Measurements from ENCODE around the gene PIK3C2A.

PIK3C2A gene

DNA sequence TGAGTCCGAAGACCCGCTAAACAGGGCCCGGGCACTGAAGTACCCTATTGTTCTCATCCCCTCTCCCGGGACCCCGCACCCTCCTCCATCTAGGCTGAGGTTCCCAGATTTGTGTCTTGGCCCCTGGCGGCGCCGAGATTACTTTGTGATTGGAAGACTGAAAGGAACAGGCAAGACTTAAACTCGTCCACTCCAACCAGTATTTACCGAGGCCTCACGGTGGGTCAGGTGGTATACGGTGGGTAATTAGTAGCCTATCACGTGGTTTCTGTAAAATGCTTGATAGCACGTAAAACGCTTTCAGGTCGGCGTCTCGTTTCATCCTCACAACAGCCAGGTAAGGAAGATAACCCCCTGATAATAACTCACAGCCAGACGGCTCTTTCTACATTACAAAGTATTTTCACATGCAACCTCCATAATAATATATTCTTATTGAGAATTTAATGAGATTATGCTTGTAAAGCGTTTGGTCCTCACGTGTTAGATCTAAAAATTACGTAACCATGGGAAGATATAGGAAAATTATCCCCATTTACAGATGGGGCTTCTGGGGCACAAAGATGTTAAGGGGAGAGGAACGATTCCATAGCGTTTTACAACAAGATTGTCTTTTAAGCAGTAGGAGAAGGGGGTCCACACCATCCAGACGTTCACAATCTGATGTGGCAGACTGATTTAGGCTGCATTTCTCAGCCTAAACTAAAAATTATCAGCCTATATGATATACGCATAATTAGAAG is 642 bp upstream of the PIK3C2A start:
- DNase-seq (ENCODE audit: low read depth) = peak; percentile 74
- H3K4me1 ChIP-seq (ENCODE audit: control insufficient read depth, insufficient read depth, low read length) = peaks cover 27% of the 10 kb centered on the region

DNA sequence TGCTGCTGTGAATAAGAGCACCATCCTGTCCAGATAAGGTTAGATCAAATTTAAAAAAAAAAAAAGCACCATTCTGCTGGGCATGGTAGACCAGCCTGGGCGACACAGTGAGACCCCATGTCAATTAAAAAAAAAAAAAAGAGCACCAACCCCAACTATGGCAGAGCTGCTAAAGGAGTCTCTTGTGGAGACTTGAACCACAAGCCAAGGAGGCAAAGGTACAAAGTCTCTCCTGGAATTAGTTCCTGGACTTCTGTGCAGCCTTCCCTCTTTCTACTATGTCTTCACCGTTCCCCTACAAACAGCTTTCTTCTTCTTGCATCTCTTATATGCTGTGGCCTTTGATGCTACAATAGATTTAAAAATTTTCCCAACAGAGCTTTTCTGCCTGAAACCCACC is 1.3 kb downstream of the PIK3C2A start:
- Histone ChIP-seq H3K27me3 (replicated peaks; ENCODE audit: control insufficient read depth, insufficient read depth, low read length) (no peaks in the 10 kb centered on the region), H3K9me3 (ENCODE audit: control insufficient read depth, low read length) (no peaks in the 10 kb centered on the region), H3K9ac (ENCODE audit: low read length) (peak overlapping the region; percentile 96), H3K36me3 (ENCODE audit: control insufficient read depth, insufficient read depth, low read length, severe bottlenecking) (peaks cover 18% of the 10 kb centered on the region), H3K4me1 (ENCODE audit: control insufficient read depth, insufficient read depth, low read length) (peaks cover 30% of the 10 kb centered on the region), H3K4me3 (ENCODE audit: low read length) (peak overlapping the region; percentile 99)
- DNase-seq (ENCODE audit: low read depth) = peak; percentile 12

More for the DNA sequence above, 642 bp upstream of the PIK3C2A start:
- H3K9me3 ChIP-seq (ENCODE audit: control insufficient read depth, low read length) = no peaks in the 10 kb centered on the region
- peak overlapping the region; percentile 99 for H3K4me3 ChIP-seq (ENCODE audit: low read length)
- peak overlapping the region; percentile 96 for H3K9ac ChIP-seq (ENCODE audit: low read length)
- H3K36me3 ChIP-seq (ENCODE audit: control insufficient read depth, insufficient read depth, low read length, severe bottlenecking) = peaks cover 7% of the 10 kb centered on the region
- no peaks in the 10 kb centered on the region for H3K27me3 ChIP-seq (replicated peaks; ENCODE audit: control insufficient read depth, insufficient read depth, low read length)

DNA sequence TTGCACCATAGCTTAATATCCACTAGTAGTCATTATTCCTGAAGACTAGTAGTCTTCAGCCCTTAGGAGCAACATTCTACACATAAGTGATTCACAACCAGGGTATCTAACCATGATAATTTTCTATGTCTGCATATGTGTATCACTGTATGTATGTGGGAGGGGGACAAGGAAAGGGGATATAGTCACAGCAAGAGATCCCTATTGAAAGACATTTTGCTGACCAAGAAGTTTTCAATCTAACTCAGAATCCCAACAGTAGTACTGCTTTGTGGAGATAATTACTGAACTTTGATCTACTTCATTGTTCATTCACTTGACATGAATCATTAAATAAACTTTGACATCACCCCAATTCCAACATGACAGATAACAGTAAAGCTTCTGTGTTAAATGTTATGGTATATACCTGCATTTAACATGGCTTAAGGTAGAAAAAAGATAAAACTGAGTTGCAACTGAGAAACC is 10.3 kb downstream of the PIK3C2A start:
- Histone ChIP-seq H3K36me3 (ENCODE audit: control insufficient read depth, insufficient read depth, low read length, severe bottlenecking) (peaks cover 19% of the 10 kb centered on the region), H3K4me1 (ENCODE audit: control insufficient read depth, insufficient read depth, low read length) (peaks cover 10% of the 10 kb centered on the region), H3K4me3 (ENCODE audit: low read length) (no peak overlapping the region), H3K9me3 (ENCODE audit: control insufficient read depth, low read length) (no peaks in the 10 kb centered on the region), H3K27me3 (replicated peaks; ENCODE audit: control insufficient read depth, insufficient read depth, low read length) (no peaks in the 10 kb centered on the region), H3K9ac (ENCODE audit: low read length) (no peak overlapping the region)
- peak; percentile 18 for DNase-seq (ENCODE audit: low read depth)

DNA sequence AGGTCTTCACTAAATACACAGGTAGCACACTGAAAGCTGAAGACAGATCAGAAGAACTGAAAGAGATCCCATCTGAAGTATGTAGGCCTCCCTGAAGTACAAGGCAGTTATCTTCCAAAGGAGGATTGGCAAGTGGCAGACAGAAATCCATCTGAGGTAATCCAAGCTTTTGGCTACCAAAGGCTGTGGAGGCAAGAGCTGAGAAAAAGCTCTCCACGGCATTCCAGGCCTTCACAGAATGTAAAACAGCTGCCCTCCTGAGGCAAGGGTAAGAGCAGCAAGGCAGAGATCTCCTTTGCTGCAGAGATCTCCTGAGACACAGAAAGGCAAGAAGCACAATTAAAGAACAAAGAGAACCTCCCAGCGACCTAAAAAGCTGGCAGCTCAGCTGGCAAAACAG is 19.1 kb downstream of the PIK3C2A start:
- no peak for DNase-seq (ENCODE audit: low read depth)
- peaks cover 48% of the 10 kb centered on the region for H3K36me3 ChIP-seq (ENCODE audit: control insufficient read depth, insufficient read depth, low read length, severe bottlenecking)

GRCh38 chr11:17186932-17187692 is 20.7 kb downstream of the PIK3C2A start:
- no peaks in the 10 kb centered on the region for H3K9me3 ChIP-seq (ENCODE audit: control insufficient read depth, low read length)
- H3K9ac ChIP-seq (ENCODE audit: low read length) = no peak overlapping the region
- no peak for DNase-seq (ENCODE audit: low read depth)
- H3K27me3 ChIP-seq (replicated peaks; ENCODE audit: control insufficient read depth, insufficient read depth, low read length) = no peaks in the 10 kb centered on the region
- no peak overlapping the region for H3K4me3 ChIP-seq (ENCODE audit: low read length)
- peaks cover 5% of the 10 kb centered on the region for H3K4me1 ChIP-seq (ENCODE audit: control insufficient read depth, insufficient read depth, low read length)
- H3K36me3 ChIP-seq (ENCODE audit: control insufficient read depth, insufficient read depth, low read length, severe bottlenecking) = peaks cover 44% of the 10 kb centered on the region

More for the DNA sequence above, 19.1 kb downstream of the PIK3C2A start:
- Histone ChIP-seq H3K4me3 (ENCODE audit: low read length) (no peak overlapping the region), H3K9ac (ENCODE audit: low read length) (no peak overlapping the region), H3K9me3 (ENCODE audit: control insufficient read depth, low read length) (no peaks in the 10 kb centered on the region), H3K4me1 (ENCODE audit: control insufficient read depth, insufficient read depth, low read length) (peaks cover 5% of the 10 kb centered on the region), H3K27me3 (replicated peaks; ENCODE audit: control insufficient read depth, insufficient read depth, low read length) (no peaks in the 10 kb centered on the region)

GRCh38 chr11:17185938-17186337 is 21.8 kb downstream of the PIK3C2A start:
- DNase-seq (ENCODE audit: low read depth) = no peak
- Histone ChIP-seq H3K9ac (ENCODE audit: low read length) (no peak overlapping the region), H3K9me3 (ENCODE audit: control insufficient read depth, low read length) (no peaks in the 10 kb centered on the region), H3K36me3 (ENCODE audit: control insufficient read depth, insufficient read depth, low read length, severe bottlenecking) (peaks cover 36% of the 10 kb centered on the region), H3K27me3 (replicated peaks; ENCODE audit: control insufficient read depth, insufficient read depth, low read length) (no peaks in the 10 kb centered on the region), H3K4me1 (ENCODE audit: control insufficient read depth, insufficient read depth, low read length) (peaks cover 5% of the 10 kb centered on the region), H3K4me3 (ENCODE audit: low read length) (no peak overlapping the region)

- no peaks in the 10 kb centered on the region for H3K27me3 ChIP-seq (replicated peaks; ENCODE audit: control insufficient read depth, insufficient read depth, low read length)
- DNase-seq (ENCODE audit: low read depth) = no peak
- no peak overlapping the region for H3K4me3 ChIP-seq (ENCODE audit: low read length)
- peaks cover 33% of the 10 kb centered on the region for H3K36me3 ChIP-seq (ENCODE audit: control insufficient read depth, insufficient read depth, low read length, severe bottlenecking)
- peaks cover 5% of the 10 kb centered on the region for H3K4me1 ChIP-seq (ENCODE audit: control insufficient read depth, insufficient read depth, low read length)
- H3K9me3 ChIP-seq (ENCODE audit: control insufficient read depth, low read length) = no peaks in the 10 kb centered on the region
- no peak overlapping the region for H3K9ac ChIP-seq (ENCODE audit: low read length)
Measured at GRCh38 chr11:17184882-17185587, 22.8 kb downstream of the PIK3C2A start.

- Histone ChIP-seq H3K4me1 (ENCODE audit: control insufficient read depth, insufficient read depth, low read length) (peaks cover 5% of the 10 kb centered on the region), H3K4me3 (ENCODE audit: low read length) (no peak overlapping the region), H3K36me3 (ENCODE audit: control insufficient read depth, insufficient read depth, low read length, severe bottlenecking) (peaks cover 38% of the 10 kb centered on the region), H3K9ac (ENCODE audit: low read length) (no peak overlapping the region), H3K9me3 (ENCODE audit: control insufficient read depth, low read length) (no peaks in the 10 kb centered on the region), H3K27me3 (replicated peaks; ENCODE audit: control insufficient read depth, insufficient read depth, low read length) (no peaks in the 10 kb centered on the region)
- no peak for DNase-seq (ENCODE audit: low read depth)
Measured at GRCh38 chr11:17183836-17184235, 23.9 kb downstream of the PIK3C2A start.

GRCh38 chr11:17179970-17180369 is 27.8 kb downstream of the PIK3C2A start:
- no peak overlapping the region for H3K9ac ChIP-seq (ENCODE audit: low read length)
- no peak for DNase-seq (ENCODE audit: low read depth)
- peaks cover 21% of the 10 kb centered on the region for H3K36me3 ChIP-seq (ENCODE audit: control insufficient read depth, insufficient read depth, low read length, severe bottlenecking)
- H3K27me3 ChIP-seq (replicated peaks; ENCODE audit: control insufficient read depth, insufficient read depth, low read length) = no peaks in the 10 kb centered on the region
- no peaks in the 10 kb centered on the region for H3K9me3 ChIP-seq (ENCODE audit: control insufficient read depth, low read length)
- no peak overlapping the region for H3K4me3 ChIP-seq (ENCODE audit: low read length)
- H3K4me1 ChIP-seq (ENCODE audit: control insufficient read depth, insufficient read depth, low read length) = peaks cover 5% of the 10 kb centered on the region

GRCh38 chr11:17173332-17173731 is 34.5 kb downstream of the PIK3C2A start:
- Histone ChIP-seq H3K4me3 (ENCODE audit: low read length) (no peak overlapping the region), H3K4me1 (ENCODE audit: control insufficient read depth, insufficient read depth, low read length) (peaks cover 48% of the 10 kb centered on the region), H3K9me3 (ENCODE audit: control insufficient read depth, low read length) (no peaks in the 10 kb centered on the region), H3K9ac (ENCODE audit: low read length) (no peak overlapping the region), H3K36me3 (ENCODE audit: control insufficient read depth, insufficient read depth, low read length, severe bottlenecking) (peaks cover 11% of the 10 kb centered on the region), H3K27me3 (replicated peaks; ENCODE audit: control insufficient read depth, insufficient read depth, low read length) (no peaks in the 10 kb centered on the region)
- DNase-seq (ENCODE audit: low read depth) = no peak

GRCh38 chr11:17171916-17172315 is 35.9 kb downstream of the PIK3C2A start:
- no peak for DNase-seq (ENCODE audit: low read depth)
- Histone ChIP-seq H3K4me3 (ENCODE audit: low read length) (peak overlapping the region; percentile 33), H3K9me3 (ENCODE audit: control insufficient read depth, low read length) (no peaks in the 10 kb centered on the region), H3K9ac (ENCODE audit: low read length) (peak overlapping the region; percentile 38), H3K36me3 (ENCODE audit: control insufficient read depth, insufficient read depth, low read length, severe bottlenecking) (peaks cover 26% of the 10 kb centered on the region), H3K4me1 (ENCODE audit: control insufficient read depth, insufficient read depth, low read length) (peaks cover 43% of the 10 kb centered on the region), H3K27me3 (replicated peaks; ENCODE audit: control insufficient read depth, insufficient read depth, low read length) (no peaks in the 10 kb centered on the region)

Data from adipocyte (in vitro differentiated cells).